GM12878 (cell line): ENCODE measurements around the gene PEX16. TPM values are rescaled to one million over a fixed set of nuclear protein-coding genes. Genes with fewer than 3 reads are reported as not detected.

Experiments
- ATAC-seq: fragments of 200-7000 bp; cut with Tn5 transposase; 3 replicates; pipeline ENCODE4 v1.9.1; 2020; ENCODE audit warnings: mild to moderate bottlenecking, moderate library complexity
- BruUV-seq: library from RNA; stranded (reverse); fragments of 400-500 nt; replicated peaks from 2 replicates; lab custom pipeline; 2021; lab: Mats Ljungman, UMichigan
- CTCF ChIA-PET: fragments of 300-600 bp; sonication (Branson Sonifier 250); formaldehyde crosslinking; extraction: SDS; loops from one replicate; lab custom pipeline; 2021; ENCODE audit warnings: inconsistent platforms; lab: Yijun Ruan, JAX
- POLR2A ChIA-PET: fragments of 350-600 bp; formaldehyde crosslinking; extraction: SDS; loops from one replicate; lab custom pipeline; 2021; ENCODE audit warnings: inconsistent platforms; lab: Charles Lee
- RAD21 ChIA-PET: fragments of 300-600 bp; sonication (Branson Sonifier 250); formaldehyde crosslinking; loops from one replicate; lab custom pipeline; 2023; ENCODE audit warnings: antibody characterized with exemption; ENCODE audit not compliant: unreplicated experiment; lab: Charles Lee
- SMC1A ChIA-PET: fragments of 300-600 bp; sonication (Branson Sonifier 250); formaldehyde crosslinking; loops from one replicate; lab custom pipeline; 2023; ENCODE audit not compliant: unreplicated experiment, uncharacterized antibody; lab: Charles Lee
- DNase-seq: peaks from one replicate; pipeline ENCODE4 v3.0.0-alpha.2; 2011; ENCODE audit warnings: low read depth, low spot score
- FAIRE-seq: peaks from 3 replicates; lab custom pipeline; 2011; peaks lifted over from hg19 to GRCh38; lab: Jason Lieb, UNC
- H2AFZ ChIP-seq: 2 replicates; pipeline ENCODE4 v1.6.0; 2011; ENCODE audit warnings: low read depth, low read length, control low read depth; ENCODE audit not compliant: control insufficient read depth
- H3K27ac ChIP-seq: 2 replicates; pipeline ENCODE4 v1.5.1; 2011; ENCODE audit warnings: control low read depth; ENCODE audit not compliant: control insufficient read depth, insufficient read depth
- H3K27me3 ChIP-seq, 2 experiments: replicated peaks in 1 of 2; 2 replicates each; pipeline versions ENCODE4 v1.6.0 to v1.6.1; 2011; ENCODE audit warnings: low read length in 1 of 2; ENCODE audit not compliant: control insufficient read depth in 2 of 2, insufficient read depth in 2 of 2
- H3K36me3 ChIP-seq, 2 experiments: 2 replicates each; pipeline ENCODE4 v1.5.1; 2011; ENCODE audit warnings: low read length in 1 of 2; ENCODE audit not compliant: control insufficient read depth in 2 of 2, insufficient read depth in 2 of 2
- H3K4me1 ChIP-seq: 2 replicates; pipeline ENCODE4 v1.6.1; 2011; ENCODE audit warnings: mild to moderate bottlenecking, low read length, moderate library complexity, mixed read lengths; ENCODE audit not compliant: control insufficient read depth, insufficient read depth
- H3K4me2 ChIP-seq: 2 replicates; pipeline ENCODE4 v1.6.0; 2011; ENCODE audit warnings: control low read depth; ENCODE audit not compliant: control insufficient read depth, insufficient read depth
- H3K4me3 ChIP-seq: fragments of 200-600 bp; sonication (generic); 2 replicates; pipeline ENCODE4 v1.5.1; 2016
- H3K79me2 ChIP-seq: 2 replicates; pipeline ENCODE4 v1.6.0; 2011; ENCODE audit warnings: low read length; ENCODE audit not compliant: control insufficient read depth, insufficient read depth
- H3K9ac ChIP-seq: 2 replicates; pipeline ENCODE4 v1.8.0; 2011; ENCODE audit warnings: low read length, control low read depth, mixed read lengths; ENCODE audit not compliant: control insufficient read depth, insufficient read depth
- H3K9me3 ChIP-seq: replicated peaks from 3 replicates; pipeline ENCODE4 v1.5.1; 2011; ENCODE audit warnings: mild to moderate bottlenecking, low read length; ENCODE audit not compliant: control insufficient read depth, insufficient read depth
- H4K20me1 ChIP-seq: 2 replicates; pipeline ENCODE4 v1.6.0; 2011; ENCODE audit not compliant: control insufficient read depth, insufficient read depth
- ATF3 ChIP-seq: IDR thresholded peaks from 2 replicates; pipeline ENCODE4 v1.6.1; 2011; ENCODE audit warnings: low read depth, mild to moderate bottlenecking, low read length, moderate library complexity, borderline replicate concordance; ENCODE audit errors: extremely low read depth
- BCL11A ChIP-seq: IDR thresholded peaks from 2 replicates; pipeline ENCODE4 v1.6.1; 2011; ENCODE audit warnings: low read depth, low read length
- BMI1 ChIP-seq: fragments of 450-650 bp; IDR thresholded peaks from 2 replicates; pipeline ENCODE4 v1.6.1; 2016; ENCODE audit warnings: mild to moderate bottlenecking, moderate library complexity, borderline replicate concordance
- CBFB ChIP-seq: IDR thresholded peaks from 2 replicates; pipeline ENCODE4 v1.6.1; 2016; ENCODE audit warnings: antibody characterized with exemption, low read depth
- CTCF ChIP-seq, 3 experiments: IDR thresholded peaks in 2 of 3; conservative IDR thresholded peaks in 1 of 3; 2 replicates each; pipeline ENCODE4 v1.5.1; 2011; ENCODE audit warnings: low read depth in 3 of 3, low read length in 3 of 3, mild to moderate bottlenecking in 3 of 3, control low read depth in 2 of 3, moderate library complexity in 2 of 3, inconsistent platforms in 1 of 3, mixed read lengths in 1 of 3; ENCODE audit not compliant: control insufficient read depth in 2 of 3, insufficient read depth in 1 of 3; ENCODE audit errors: extremely low read depth in 1 of 3
- EGR1 ChIP-seq, 2 experiments: IDR thresholded peaks; 1 replicate in 1 of 2; 2 replicates in 1 of 2; pipeline ENCODE4 v1.6.1; 2011 to 2012; ENCODE audit warnings: low read depth in 2 of 2, low read length in 2 of 2, borderline replicate concordance in 1 of 2, mild to moderate bottlenecking in 1 of 2, moderate library complexity in 1 of 2
- FOXK2 ChIP-seq: fragments of 450-650 bp; IDR thresholded peaks from 2 replicates; pipeline ENCODE4 v1.6.1; 2017; ENCODE audit warnings: mild to moderate bottlenecking, moderate library complexity
- KLF5 ChIP-seq: fragments of 450-650 bp; IDR thresholded peaks from 2 replicates; pipeline ENCODE4 v1.6.1; 2014; ENCODE audit warnings: mild to moderate bottlenecking; ENCODE audit not compliant: partially characterized antibody
- NR2C1 ChIP-seq: fragments of 450-650 bp; IDR thresholded peaks from 2 replicates; pipeline ENCODE4 v1.6.1; 2017; ENCODE audit warnings: antibody characterized with exemption, mild to moderate bottlenecking, moderate library complexity
- PKNOX1 ChIP-seq: fragments of 450-650 bp; IDR thresholded peaks from 2 replicates; pipeline ENCODE4 v1.6.1; 2016; ENCODE audit warnings: mild to moderate bottlenecking
- TCF12 ChIP-seq: IDR thresholded peaks from 2 replicates; pipeline ENCODE4 v1.6.1; 2011; ENCODE audit warnings: low read depth, mild to moderate bottlenecking, low read length
- ZNF217 ChIP-seq: fragments of 450-650 bp; IDR thresholded peaks from 2 replicates; pipeline ENCODE4 v1.6.1; 2017; ENCODE audit warnings: antibody characterized with exemption, mild to moderate bottlenecking
- ZNF24 ChIP-seq: fragments of 450-650 bp; IDR thresholded peaks from 2 replicates; pipeline ENCODE4 v1.6.1; 2017; ENCODE audit warnings: antibody characterized with exemption, mild to moderate bottlenecking
- ZZZ3 ChIP-seq: IDR thresholded peaks from 2 replicates; pipeline ENCODE4 v1.6.1; 2011; ENCODE audit warnings: low read depth; ENCODE audit not compliant: control insufficient read depth, insufficient read length
- WGBS: methylation state at CpG from one replicate; pipeline ENCODE4 v1.1.6; 2016; ENCODE audit warnings: low lambda C conversion rate; ENCODE audit not compliant: insufficient replicate concordance, insufficient coverage; ENCODE audit errors: missing lambda C conversion rate; 5-methylcytosine and 5-hydroxymethylcytosine counted together
- in situ Hi-C: fragments of 300-500 bp; cut with MboI; formaldehyde crosslinking; loops from 9 replicates; pipeline ENCODE4 v1.14.3; 2018; ENCODE audit warnings: mixed read lengths
- intact Hi-C: fragments of 100-400 bp; cut with micrococcal nuclease; formaldehyde crosslinking; loops from one replicate; pipeline ENCODE4 v1.14.2; 2022; ENCODE audit not compliant: unreplicated experiment
- polyA plus RNA-seq, 11 experiments: library from polyadenylated mRNA; depleted of rRNA in 4 of 11; unstranded in 6 of 11; stranded (reverse) in 5 of 11; fragments of >200 nt; fragmentation: Nextera tagmentation in 4 of 11; fragmentation: Illumina TruSeq in 1 of 11; extraction: Ambion mirVana in 4 of 11; extraction: Trizol in 1 of 11; gene quantifications; 1 replicate in 1 of 11; 2 replicates in 10 of 11; pipeline versions ENCODE4 v1.2.1 to v1.2.3, GENCODE V29; 2011 to 2016; ENCODE audit warnings: inconsistent platforms in 2 of 11, missing spikeins in 2 of 11, low read depth in 1 of 11
- total RNA-seq, 4 experiments: library from RNA; depleted of rRNA in 3 of 4; stranded (reverse); fragments of >200 nt in 3 of 4; fragmentation: Illumina TruSeq in 1 of 4; extraction: Trizol in 1 of 4; gene quantifications; 2 replicates each; pipeline versions ENCODE4 v1.2.1 to v1.2.3, GENCODE V29; 2013 to 2021

Gene PEX16
- total and polyA plus RNA-seq, 10 of the 15 experiments (the other 5 are each of a cell fraction or from before 2014, with no cell fraction given), result 1.4 to 53.5 (median 27.6) TPM

GRCh38 chr11:45939836-45940235 lies 22.2 kb upstream of the PEX16 start:
- H3K36me3 ChIP-seq, result peaks cover 7 to 10% of the 10 kb centered on the region in 2 experiments
- peaks cover 9% of the 10 kb centered on the region for H3K4me1 ChIP-seq
- ATAC-seq, result no peak
- TF ChIP-seq BCL11A (no peak), ATF3 (no peak), ZNF217 (no peak), ZZZ3 (no peak), FOXK2 (no peak), CTCF (IDR thresholded peaks at IDR 0.05 in 2 of 3, conservative IDR thresholded peaks at IDR 0.05 in 1 of 3; ENCODE audit: control insufficient read depth in 2 of 3, extremely low read depth in 1 of 3, insufficient read depth in 1 of 3, low read depth in 3 of 3, low read length in 3 of 3) (no peak), PKNOX1 (no peak), KLF5 (no peak), ZNF24 (no peak), NR2C1 (no peak), TCF12 (no peak), BMI1 (no peak), EGR1 (IDR thresholded peaks at IDR 0.05; ENCODE audit: borderline replicate concordance in 1 of 2, low read depth in 2 of 2, low read length in 2 of 2) (no peak), CBFB (no peak)
- no TSS peak for BruUV-seq
- H3K27ac ChIP-seq, result no peak overlapping the region
- H3K9ac ChIP-seq, result no peak overlapping the region
- no peak overlapping the region for H3K4me2 ChIP-seq
- intact Hi-C loops, result no loop called here
- no peaks in the 10 kb centered on the region for H4K20me1 ChIP-seq
- RAD21 ChIA-PET, result interaction anchor here (0.6 to 2.2 kb wide), 3 partner anchors 10 to 97 kb away, joined by 3 to 11 read pairs (median 9); partner anchors contain the start of gene PEX16
- H3K9me3 ChIP-seq, result no peaks in the 10 kb centered on the region
- DNase-seq, result no peak
- in situ Hi-C loops, result no loop called here
- POLR2A ChIA-PET, result interaction anchor here (0.6 to 2.3 kb wide), 7 partner anchors 9 to 1280 kb away, joined by 3 to 19 read pairs (median 4); no protein-coding TSS in a partner anchor
- no peaks in the 10 kb centered on the region for H3K79me2 ChIP-seq
- CTCF ChIA-PET, result interaction anchor here (0.7 to 4.2 kb wide), 4 partner anchors 10 to 67 kb away, joined by 3 to 34 read pairs (median 7); no protein-coding TSS in a partner anchor
- H3K27me3 ChIP-seq, result no peaks in the 10 kb centered on the region
- FAIRE-seq, result no peak
- H2AFZ ChIP-seq, result no peak overlapping the region
- H3K4me3 ChIP-seq, result no peak overlapping the region
- 78% methylated on average over 2 of the region's 2 CpGs for WGBS
- SMC1A ChIA-PET, result interaction anchor here (1.0 to 4.2 kb wide), 4 partner anchors 9 to 26 kb away, joined by 3 to 24 read pairs (median 4); partner anchors contain the start of gene PEX16
